Esophagus (tissue), 2 donors: ENCODE measurements around the gene RDH11. TPM values are rescaled to one million over a fixed set of nuclear protein-coding genes. Genes with fewer than 3 reads are reported as not detected.
"Not testable (repeated sequence)": the region's sequence is repeated elsewhere in the genome, so short reads cannot be mapped to it uniquely, and the experiment has no call there.

Experiments used
- H3K27ac ChIP-seq, 2 donors: one replicate each; pipeline ENCODE4 v1.5.1; 2013; ENCODE audit warnings: low read depth in 2 of 2, mild to moderate bottlenecking in 2 of 2, inconsistent platforms in 1 of 2, low read length in 1 of 2, moderate library complexity in 1 of 2
- H3K27me3 ChIP-seq, 2 donors: one replicate each; pipeline ENCODE4 v1.6.1; 2013; ENCODE audit warnings: low read length in 2 of 2, control low read depth in 1 of 2, mild to moderate bottlenecking in 1 of 2; ENCODE audit not compliant: insufficient read depth in 2 of 2, control insufficient read depth in 1 of 2
- H3K36me3 ChIP-seq, 2 donors: one replicate each; pipeline ENCODE4 v1.6.1; 2013; ENCODE audit warnings: low read length in 1 of 2; ENCODE audit not compliant: control insufficient read depth in 2 of 2, insufficient read depth in 2 of 2
- H3K4me1 ChIP-seq, 2 donors: one replicate each; pipeline ENCODE4 v1.6.1; 2013; ENCODE audit warnings: low read length in 1 of 2; ENCODE audit not compliant: control insufficient read depth in 2 of 2, insufficient read depth in 2 of 2
- H3K4me3 ChIP-seq, 2 donors: one replicate each; pipeline ENCODE4 v1.5.1; 2013; ENCODE audit warnings: low read length in 2 of 2, mild to moderate bottlenecking in 2 of 2, low read depth in 1 of 2, moderate library complexity in 1 of 2
- H3K9me3 ChIP-seq, 2 donors: one replicate each; pipeline ENCODE4 v1.6.1; 2013; ENCODE audit warnings: mild to moderate bottlenecking in 2 of 2, low read depth in 1 of 2, low read length in 1 of 2, moderate library complexity in 1 of 2; ENCODE audit not compliant: control insufficient read depth in 2 of 2, insufficient read depth in 1 of 2
- WGBS, 2 donors: extraction: QIAGEN DNeasy Blood & Tissue Kit; methylation state at CpG; one replicate each; pipeline ENCODE4 v1.1.7; 2013; 5-methylcytosine and 5-hydroxymethylcytosine counted together
- polyA plus RNA-seq, 2 donors: library from polyadenylated mRNA; stranded (reverse); fragments of 200-250 nt; gene quantifications; one replicate each; pipeline ENCODE4 v1.2.3, GENCODE V29; 2013
- donor health status: healthy with polysubstance abuse.
- donor health status: Bipolar disorder and iron deficiency.

RDH11 gene
- polyA plus RNA-seq, 2 donors: 36.8 to 39.9 TPM

DNA sequence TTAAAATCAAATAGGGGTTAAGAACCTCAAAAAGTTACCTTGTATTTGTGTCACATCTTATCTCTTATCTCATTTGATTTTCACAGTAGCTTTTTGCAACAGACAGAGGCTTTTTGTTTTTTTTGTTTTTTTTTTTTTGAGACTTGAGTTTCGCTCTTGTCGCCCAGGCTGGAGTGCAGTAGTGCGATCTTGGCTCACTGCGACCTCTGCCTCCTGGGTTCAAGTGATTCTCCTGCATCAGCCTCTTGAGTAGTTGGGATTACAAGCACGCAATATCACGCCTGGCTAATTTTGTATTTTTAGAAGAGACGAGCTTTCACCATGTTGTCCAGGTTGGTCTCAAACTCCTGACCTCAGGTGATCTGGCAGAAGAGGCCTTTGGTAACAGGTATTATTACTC is 31.8 kb upstream of the RDH11 start:
- Histone ChIP-seq H3K36me3 (no peaks in the 10 kb centered on the region), H3K27ac (no peak overlapping the region), H3K4me1 (peaks cover 0 to 6% of the 10 kb centered on the region in 2 donors), H3K4me3 (no peak overlapping the region), H3K9me3 (no peaks in the 10 kb centered on the region), H3K27me3 (no peaks in the 10 kb centered on the region)
- 95 to 96% methylated on average over 7 of the region's 7 CpGs for WGBS, 2 donors

DNA sequence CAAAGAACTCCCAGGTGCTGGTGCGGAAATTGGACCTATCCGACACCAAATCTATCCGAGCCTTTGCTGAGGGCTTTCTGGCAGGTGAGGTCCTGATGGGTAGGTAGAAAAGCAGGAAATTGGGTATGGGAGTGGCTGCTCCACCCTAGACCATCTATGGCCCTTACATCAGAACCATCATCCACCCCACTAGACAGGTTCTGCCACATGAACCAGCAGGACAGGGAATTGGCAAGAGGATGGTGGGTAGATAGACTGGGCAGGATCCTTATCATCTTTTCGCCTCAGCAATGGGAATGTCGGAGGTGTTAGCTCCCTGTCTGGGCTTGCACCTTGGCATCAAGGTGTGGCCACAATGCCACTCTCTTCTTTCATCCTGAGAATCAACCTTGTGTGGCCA is 29.6 kb upstream of the RDH11 start:
- Histone ChIP-seq H3K4me3 (no peak overlapping the region), H3K27ac (peak overlapping the region; percentile 60 to 94), H3K27me3 (no peaks in the 10 kb centered on the region), H3K4me1 (peaks cover 0 to 6% of the 10 kb centered on the region in 2 donors), H3K9me3 (no peaks in the 10 kb centered on the region), H3K36me3 (no peaks in the 10 kb centered on the region)
- 56 to 72% methylated on average over 5 of the region's 5 CpGs for WGBS, 2 donors

DNA sequence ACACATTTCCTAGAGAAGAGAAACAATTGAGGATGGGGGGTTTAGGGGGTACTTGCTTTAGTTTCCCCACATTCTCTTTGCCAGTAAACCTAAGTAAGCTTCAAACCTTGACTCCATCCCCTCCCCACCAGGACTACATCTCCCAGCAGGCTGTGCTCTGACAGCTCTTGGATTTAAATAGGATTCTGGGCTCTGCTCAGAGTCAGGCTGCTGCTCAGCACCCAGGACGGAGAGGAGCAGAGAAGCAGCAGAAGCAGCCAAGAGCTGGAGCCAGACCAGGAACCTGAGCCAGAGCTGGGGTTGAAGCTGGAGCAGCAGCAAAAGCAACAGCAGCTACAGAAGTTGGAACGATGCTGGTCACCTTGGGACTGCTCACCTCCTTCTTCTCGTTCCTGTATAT is 26.7 kb upstream of the RDH11 start:
- H3K4me3 ChIP-seq: peak overlapping the region; percentile 15 to 45
- WGBS, 2 donors: 6 to 8% methylated on average over 3 of the region's 3 CpGs
- H3K36me3 ChIP-seq: no peaks in the 10 kb centered on the region
- no peaks in the 10 kb centered on the region for H3K27me3 ChIP-seq
- peak overlapping the region; percentile 5 to 66 for H3K27ac ChIP-seq
- H3K9me3 ChIP-seq: no peaks in the 10 kb centered on the region
- peaks cover 0 to 3% of the 10 kb centered on the region in 2 donors for H3K4me1 ChIP-seq

DNA sequence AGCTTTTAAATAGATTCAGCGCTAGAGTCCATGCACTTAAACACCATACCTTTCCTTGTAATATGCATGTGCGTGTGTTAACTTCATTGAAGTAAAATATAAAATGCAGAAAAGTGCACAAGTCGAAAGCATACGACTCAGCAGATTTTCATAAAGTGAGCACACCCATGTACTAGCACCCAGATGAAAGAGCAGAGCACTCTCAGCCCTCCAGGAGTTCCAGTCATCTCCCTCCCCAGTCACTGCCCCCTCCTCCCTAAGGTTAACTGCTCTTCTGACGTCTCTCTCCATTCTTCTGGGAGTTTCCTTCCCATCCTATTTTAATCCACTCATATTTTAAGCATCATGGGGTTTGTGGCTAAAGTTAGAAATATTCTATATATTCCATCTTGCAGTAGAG is 26.3 kb upstream of the RDH11 start:
- no peaks in the 10 kb centered on the region for H3K9me3 ChIP-seq
- peaks cover 0 to 3% of the 10 kb centered on the region in 2 donors for H3K4me1 ChIP-seq
- no peak overlapping the region for H3K4me3 ChIP-seq
- 61 to 71% methylated on average over 5 of the region's 5 CpGs for WGBS, 2 donors
- no peak overlapping the region for H3K27ac ChIP-seq
- H3K27me3 ChIP-seq: no peaks in the 10 kb centered on the region
- H3K36me3 ChIP-seq: no peaks in the 10 kb centered on the region

DNA sequence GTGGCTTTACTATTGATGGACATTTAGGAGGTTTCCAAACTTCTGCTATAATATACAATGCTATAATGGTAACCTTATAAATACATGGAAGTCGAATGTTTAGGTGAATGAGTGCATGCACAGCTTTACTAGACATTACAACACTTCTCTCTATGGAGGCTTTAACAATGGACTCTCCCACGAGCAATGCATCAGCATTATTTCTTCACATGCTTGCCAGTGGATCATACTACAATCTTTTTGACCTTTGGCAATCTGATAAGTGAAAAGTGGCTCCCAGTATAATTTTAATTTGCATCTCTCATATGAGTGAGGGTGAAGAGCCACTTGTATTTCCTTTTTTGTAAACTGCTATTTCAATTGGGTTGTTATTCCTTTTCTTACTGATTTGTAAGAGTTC is 24.3 kb upstream of the RDH11 start:
- Histone ChIP-seq H3K27me3 (no peaks in the 10 kb centered on the region), H3K27ac (no peak overlapping the region), H3K36me3 (no peaks in the 10 kb centered on the region), H3K9me3 (no peaks in the 10 kb centered on the region), H3K4me3 (no peak overlapping the region), H3K4me1 (peaks cover 0 to 3% of the 10 kb centered on the region in 2 donors)
- WGBS, 2 donors: 41 to 51% methylated on average over 2 of the region's 2 CpGs

DNA sequence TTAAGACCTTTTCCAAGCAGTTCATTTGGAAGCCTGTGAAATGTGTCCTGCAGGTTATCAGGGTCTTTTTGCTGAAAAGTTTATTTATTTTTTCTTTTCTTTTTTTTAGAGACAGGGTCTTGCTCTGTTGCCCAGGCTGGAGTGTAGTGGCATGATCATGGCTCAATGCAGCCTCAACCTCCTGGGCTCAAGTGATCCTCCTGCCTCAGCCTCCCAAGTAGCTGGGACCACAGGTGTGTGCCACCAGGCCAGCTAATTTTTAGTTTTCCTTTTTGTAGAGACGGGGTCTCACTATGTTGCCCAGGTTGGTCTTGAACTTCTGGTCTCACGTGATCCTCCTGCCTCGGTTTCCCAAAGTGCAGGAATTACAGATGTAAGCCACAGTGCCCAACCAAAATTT is 23.8 kb upstream of the RDH11 start:
- 88 to 90% methylated on average over 3 of the region's 3 CpGs for WGBS, 2 donors
- not testable (repeated sequence) for H3K27ac ChIP-seq, H3K27me3 ChIP-seq, H3K4me1 ChIP-seq, H3K9me3 ChIP-seq, H3K36me3 ChIP-seq, H3K4me3 ChIP-seq

- no peaks in the 10 kb centered on the region for H3K4me1 ChIP-seq
- WGBS, 2 donors: 62 to 76% methylated on average over 2 of the region's 2 CpGs
- H3K27ac ChIP-seq: no peak overlapping the region
- H3K4me3 ChIP-seq: no peak overlapping the region
- no peaks in the 10 kb centered on the region for H3K27me3 ChIP-seq
- no peaks in the 10 kb centered on the region for H3K36me3 ChIP-seq
- no peaks in the 10 kb centered on the region for H3K9me3 ChIP-seq
Observed at GRCh38 chr14:67718265-67718664, 22.7 kb upstream of the RDH11 start.

DNA sequence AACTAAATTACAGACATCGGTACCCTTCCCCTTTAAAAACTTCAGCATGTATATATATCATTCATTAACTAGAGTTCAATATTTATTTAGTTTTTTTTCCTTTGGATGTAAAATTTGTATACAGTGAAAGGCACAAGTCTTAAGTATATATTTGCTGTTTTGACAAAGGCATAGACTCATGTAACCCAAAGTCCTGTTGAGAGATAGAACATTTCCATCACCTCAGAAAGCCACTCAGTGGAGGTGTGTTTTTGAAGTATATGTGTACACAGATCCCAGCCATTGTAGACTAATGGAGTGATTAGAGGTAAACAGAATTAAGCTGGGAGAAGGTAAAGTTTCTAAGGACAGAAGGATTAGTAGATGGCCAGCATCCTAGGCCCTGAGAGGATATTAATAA is 21.5 kb upstream of the RDH11 start:
- H3K4me3 ChIP-seq: no peak overlapping the region
- H3K9me3 ChIP-seq: no peaks in the 10 kb centered on the region
- H3K4me1 ChIP-seq: no peaks in the 10 kb centered on the region
- no peaks in the 10 kb centered on the region for H3K36me3 ChIP-seq
- no peak overlapping the region for H3K27ac ChIP-seq
- 70 to 91% methylated on average over 1 of the region's 1 CpG for WGBS, 2 donors
- no peaks in the 10 kb centered on the region for H3K27me3 ChIP-seq

DNA sequence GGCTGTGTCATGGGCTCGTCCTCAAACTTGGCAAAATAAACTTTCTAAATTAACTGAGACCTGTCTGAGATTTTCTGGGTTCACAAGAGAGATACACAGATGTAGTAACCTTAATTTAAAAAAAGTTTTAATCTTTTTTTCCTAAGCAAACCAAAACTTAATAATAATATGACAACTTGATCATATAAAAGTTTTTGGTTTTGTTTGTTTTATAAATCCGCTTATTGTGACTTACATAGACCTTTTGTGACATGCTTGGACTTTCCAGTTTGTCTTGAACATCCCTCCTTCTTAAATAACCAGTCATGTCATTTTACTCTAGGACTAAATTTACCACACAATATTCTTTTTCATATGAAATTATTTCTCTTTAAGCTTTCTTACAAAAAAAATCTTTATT is 14.6 kb upstream of the RDH11 start:
- no peaks in the 10 kb centered on the region for H3K27me3 ChIP-seq
- no peaks in the 10 kb centered on the region for H3K9me3 ChIP-seq
- no peaks in the 10 kb centered on the region for H3K4me1 ChIP-seq
- H3K27ac ChIP-seq: no peak overlapping the region
- H3K36me3 ChIP-seq: no peaks in the 10 kb centered on the region
- 81 to 82% methylated on average over 2 of the region's 2 CpGs for WGBS, 2 donors
- H3K4me3 ChIP-seq: no peak overlapping the region

GRCh38 chr14:67709796-67710195 is 14.2 kb upstream of the RDH11 start:
- 66% methylated on average over 1 of the region's 1 CpG for WGBS, 2 donors
- H3K9me3 ChIP-seq, H3K27ac ChIP-seq: not testable (repeated sequence)

More at GRCh38 chr14:67709796-67710195, 14.2 kb upstream of the RDH11 start:
- H3K4me1 ChIP-seq, H3K4me3 ChIP-seq, H3K27me3 ChIP-seq, H3K36me3 ChIP-seq: not testable (repeated sequence)
